GM21360 (cell line): Measurements from ENCODE around the gene HHAT.
"Not testable (repeated sequence)": the region's sequence is repeated elsewhere in the genome, so short reads cannot be mapped to it uniquely, and the experiment has no call there.

ENCODE experiments used
- ATAC-seq: cut with Tn5 transposase; IDR thresholded peaks from one replicate; pipeline ENCODE4 v1.9.1; 2021; ENCODE audit warnings: mild to moderate bottlenecking, moderate library complexity; ENCODE audit not compliant: unreplicated experiment

HHAT gene

DNA sequence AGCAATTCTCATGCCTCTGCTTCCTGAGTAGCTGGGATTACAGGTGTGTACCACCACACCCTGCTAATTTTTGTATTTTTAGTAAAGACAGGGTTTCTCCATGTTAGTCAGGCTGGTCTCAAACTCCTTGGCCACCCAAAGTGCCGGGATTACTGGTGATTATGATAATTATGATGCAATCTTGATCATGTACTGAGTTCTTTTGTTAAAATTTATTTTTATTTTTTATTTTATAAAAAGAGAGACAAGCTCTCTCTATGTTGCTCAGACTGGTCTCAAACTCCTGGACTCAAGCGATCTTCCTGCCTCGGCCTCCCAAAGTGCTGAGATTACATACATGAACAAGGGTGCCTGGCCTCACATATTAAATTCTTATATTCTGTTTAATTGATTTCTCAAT is 25.6 kb downstream of the HHAT start:
- ATAC-seq: not testable (repeated sequence)

DNA sequence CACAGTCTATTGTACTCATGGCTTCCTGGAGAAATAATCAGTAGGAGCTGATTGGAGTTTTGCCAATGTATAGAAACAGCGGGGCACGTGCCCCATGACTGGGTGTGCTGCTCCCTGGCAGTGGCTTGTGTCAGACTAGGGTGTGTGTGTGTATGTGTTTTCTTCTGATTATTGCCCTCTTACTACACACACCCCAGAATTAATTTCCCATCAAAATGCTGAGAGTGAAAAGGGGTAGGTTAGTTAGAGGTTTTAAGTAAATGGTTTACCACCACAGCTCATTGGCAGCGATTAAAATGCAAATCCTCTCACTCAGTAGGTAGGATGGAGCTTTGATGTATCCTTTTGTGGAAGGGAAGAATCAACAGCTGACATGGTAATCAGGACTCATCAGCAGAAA is 29.9 kb downstream of the HHAT start:
- no peak for ATAC-seq

DNA sequence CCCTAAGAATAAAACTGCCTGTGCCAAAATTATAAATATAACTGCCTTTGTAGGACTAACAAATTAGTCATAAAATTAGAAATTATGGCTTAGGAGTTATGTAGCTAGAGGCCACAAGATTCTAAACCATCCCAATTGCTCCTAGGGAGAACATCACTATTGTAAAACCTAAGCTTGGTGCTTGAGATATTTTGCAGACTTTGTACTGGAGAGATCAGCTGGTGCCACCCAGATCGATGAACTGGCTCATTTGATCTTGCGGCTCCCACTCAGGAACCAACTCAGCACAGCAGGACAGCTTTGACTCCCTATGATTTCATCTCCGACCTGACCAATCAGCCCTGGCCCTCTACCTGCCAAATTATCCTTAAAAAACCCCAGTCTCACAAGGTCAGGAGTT is 30.6 kb downstream of the HHAT start:
- no peak for ATAC-seq

DNA sequence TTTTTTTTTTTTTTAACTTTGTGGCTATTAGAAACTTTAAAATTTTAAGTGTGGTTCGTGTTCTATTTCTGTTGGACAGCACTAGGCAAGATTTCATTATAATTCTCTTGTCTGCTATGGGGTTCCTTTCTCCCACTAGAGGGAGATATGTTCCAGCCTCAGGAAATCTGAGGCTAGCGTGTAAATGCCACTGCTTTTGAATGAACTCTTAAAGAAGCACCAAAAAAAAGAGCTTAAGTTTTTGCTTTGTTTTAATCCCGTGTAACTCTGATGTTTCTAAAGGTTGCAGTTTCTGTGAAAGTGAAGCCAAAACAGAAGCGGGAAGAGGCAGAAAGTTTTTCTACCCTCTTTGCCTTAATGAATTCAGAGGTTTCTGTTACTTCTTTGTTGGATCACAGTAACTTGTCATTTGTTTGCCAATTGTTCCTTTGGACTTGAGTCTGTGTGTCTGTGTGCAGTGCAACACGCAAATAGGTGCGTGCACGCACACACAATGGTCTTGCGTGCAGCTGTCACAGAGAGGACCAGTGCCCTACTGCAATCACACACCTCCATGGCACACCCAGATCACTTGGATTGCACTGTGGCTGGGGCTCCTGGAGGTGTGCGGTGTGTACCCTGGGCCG is 32.3 kb downstream of the HHAT start:
- peak; percentile 75 for ATAC-seq

DNA sequence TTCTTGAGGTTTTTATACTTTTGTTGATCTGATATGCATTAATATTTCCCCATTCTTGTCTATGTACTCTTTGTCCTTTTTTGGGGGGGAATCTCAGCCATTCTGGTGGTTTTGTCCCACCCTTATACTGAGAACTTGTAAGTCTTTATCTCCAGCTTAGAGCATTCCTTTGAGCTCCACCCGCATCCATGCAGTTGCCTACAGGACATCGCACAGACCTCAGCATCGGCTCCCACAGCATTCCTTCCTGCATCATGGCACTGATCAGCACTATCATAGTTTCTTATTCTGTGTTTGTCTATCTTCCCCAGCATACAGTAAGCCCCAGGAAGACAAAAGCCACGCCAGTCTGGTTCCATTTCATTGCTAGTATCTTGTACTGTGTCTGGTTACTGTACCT is 33.0 kb downstream of the HHAT start:
- no peak for ATAC-seq

DNA sequence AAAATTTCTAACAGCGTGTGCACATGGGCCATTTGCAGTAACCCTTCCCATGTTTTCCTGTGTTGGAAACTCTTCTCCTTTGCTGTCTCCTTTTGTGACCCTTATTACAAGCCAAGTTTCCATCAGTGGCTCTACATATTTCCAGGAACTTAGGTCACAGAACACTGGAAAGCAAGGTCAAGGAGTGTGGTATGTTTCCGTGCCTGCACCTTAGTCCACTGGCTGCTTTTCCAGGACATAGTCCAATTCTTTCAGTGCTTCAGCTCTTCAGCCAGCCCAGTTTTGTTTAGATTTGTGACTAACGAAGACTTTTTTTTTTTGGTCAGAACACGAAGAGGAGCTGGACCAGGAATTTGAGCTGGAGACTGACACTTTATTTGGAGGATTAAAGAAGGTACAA is 33.8 kb downstream of the HHAT start:
- no peak for ATAC-seq

DNA sequence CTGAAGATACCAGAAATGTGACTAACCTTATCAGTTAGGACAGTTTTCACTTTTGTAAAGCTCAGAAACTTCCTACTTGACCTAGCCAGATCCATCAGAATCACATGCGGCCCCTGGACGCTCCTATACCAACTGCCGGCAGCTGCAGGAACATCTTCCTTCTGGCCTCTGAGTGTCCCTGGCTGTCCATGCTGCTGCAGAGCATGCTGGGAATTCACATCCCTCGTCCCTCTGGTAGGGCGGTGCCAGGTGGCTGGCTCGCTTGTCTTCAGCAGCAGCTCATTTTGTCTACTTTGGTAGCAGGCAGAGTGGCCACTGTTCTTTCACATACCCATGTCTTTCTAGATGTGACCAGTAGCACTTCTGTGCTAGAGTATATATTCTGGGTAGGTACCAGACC is 34.4 kb downstream of the HHAT start:
- no peak for ATAC-seq

DNA sequence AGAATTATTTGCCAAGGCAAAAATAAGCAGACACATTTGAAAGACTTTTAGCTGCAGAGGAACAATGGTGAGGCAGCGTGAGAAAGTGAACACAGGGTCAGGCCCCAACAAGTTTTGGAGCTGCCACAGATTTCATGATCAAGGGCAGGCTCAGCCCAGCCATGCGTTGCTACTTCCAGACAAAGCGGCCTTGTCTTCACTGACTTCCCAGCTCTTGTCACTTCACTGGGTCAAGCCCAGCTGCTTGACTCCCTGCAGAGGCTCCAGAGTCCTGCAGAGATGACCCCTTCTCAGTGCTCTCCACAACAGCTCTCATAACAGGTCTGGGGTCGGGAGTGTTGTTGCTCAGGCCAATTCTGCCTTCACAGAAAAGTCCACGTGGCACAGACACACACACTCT is 35.8 kb downstream of the HHAT start:
- ATAC-seq: no peak

DNA sequence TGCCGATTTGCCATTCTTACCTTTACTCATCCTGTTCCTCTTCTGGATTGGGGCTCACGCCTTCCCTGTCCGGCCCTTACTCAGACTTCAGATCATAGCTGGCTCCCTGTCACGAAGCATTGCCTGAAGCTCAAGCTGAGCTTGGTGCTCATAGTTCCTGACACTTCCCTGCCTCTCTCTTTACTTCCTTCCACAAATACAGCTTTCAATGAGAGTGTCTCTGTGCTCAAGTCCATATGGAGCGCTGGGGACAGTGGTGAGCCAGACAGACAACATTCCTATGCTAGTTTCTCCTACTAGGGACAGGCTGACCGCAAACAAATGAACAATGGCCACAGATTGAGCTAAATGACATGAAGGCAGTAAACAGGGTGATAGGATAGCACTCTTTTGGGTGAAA is 38.1 kb downstream of the HHAT start:
- no peak for ATAC-seq

DNA sequence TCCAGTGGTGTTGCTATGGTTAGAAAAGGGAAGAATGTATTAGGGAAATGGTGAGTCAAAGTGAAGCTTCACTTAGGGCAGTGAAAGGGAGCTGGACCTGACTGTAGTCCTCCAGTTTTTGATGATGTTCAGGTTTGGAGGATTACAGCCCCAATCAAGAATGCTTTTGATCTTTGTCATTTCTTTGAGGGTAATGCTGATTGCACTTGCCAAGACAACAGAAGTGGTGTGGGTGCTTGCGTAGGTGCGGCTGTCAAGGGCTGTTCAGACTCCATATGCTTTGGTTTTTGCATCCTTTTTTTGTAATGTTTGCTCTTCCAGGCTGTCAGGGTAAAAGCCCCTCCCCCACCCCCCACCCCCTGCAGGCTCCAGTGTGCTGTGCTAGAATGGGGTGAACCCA is 38.9 kb downstream of the HHAT start:
- ATAC-seq: no peak

DNA sequence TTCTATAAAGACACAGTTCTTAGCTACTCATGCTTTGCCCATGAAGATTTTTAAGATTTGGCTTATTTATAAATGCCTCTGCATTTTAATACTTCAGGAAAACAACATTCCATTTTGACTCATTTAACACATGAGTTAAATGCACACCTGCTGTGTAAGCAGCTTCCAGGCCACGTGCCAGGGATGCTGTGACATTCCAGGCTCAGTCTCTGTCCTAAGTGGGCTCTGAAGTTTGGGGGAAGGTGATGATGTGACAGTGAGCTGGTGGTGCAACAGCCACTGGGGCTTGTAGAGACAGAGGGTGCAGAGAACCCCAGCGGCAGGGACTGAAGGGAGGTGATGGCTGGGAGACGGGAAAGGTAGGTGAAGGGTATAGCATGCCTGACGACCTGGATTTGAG is 40.7 kb downstream of the HHAT start:
- no peak for ATAC-seq

DNA sequence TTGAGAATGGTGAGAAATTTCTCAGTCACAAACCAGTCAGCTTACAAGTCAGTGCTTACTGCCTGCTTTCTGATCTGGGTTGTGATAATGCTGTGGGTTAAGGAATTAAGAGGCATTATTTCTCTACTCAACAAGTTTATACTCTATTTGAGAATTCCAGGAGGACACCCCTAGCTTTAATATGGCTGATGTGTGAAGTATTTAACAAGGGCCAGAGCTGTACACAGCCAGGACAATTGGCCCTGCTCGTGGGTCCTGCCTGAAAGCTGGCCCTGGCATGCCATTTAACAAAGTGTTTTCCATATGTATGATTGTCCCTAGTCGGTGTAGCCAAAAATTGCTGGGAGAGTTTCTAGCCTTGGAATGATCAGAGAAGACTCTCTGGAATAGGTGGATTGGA is 43.2 kb downstream of the HHAT start:
- no peak for ATAC-seq

DNA sequence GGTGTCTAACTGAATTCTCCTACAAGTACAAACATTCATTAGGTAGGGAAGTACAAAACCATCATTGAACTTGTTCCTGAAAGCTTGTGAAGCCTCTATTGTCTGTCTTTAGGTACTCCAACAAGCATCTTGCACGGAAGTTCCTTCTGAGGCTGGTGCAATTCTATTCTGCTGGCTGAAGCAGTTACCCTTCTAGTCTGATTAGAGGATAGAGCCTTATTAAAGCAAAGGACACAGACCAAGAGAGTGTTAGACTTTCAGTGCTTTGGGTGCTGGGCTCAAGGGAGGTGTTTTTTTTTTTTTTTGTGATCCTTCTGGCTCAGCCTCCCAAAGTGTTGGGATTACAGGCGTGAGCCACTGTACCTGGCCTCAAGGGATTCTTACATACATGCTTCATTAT is 43.8 kb downstream of the HHAT start:
- ATAC-seq: no peak

DNA sequence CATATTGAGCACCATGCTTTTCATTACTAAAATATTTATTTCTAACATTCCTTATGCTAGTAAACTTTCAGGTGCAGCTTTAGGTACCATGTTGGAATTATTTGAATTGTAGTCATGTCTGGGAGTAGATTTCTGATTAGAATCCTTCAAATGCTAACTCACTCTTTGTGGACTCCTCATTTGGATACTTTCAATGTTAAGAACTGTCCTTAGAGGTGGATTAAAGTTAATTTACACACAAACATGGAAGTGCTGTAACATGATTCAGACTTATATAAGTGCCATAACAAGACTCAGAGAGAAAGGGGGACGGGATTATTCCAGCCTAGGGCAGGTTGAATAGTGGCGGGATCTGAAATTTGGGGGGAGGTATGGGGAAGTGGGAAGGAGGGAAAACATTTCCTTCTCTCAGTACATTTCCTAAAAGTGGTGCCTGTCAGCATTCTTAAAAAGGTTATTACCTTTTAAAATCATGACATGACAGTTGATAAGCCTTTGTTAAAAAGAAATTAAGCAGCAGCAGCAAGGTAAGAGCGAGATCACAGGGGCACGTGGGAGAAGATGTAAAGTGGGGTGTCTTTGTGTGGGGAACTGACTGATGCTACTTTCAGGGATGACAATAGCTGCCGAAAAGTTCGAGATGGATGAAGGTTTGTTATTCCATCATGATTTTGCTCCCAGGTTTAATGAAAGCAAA is 44.4 kb downstream of the HHAT start:
- no peak for ATAC-seq

DNA sequence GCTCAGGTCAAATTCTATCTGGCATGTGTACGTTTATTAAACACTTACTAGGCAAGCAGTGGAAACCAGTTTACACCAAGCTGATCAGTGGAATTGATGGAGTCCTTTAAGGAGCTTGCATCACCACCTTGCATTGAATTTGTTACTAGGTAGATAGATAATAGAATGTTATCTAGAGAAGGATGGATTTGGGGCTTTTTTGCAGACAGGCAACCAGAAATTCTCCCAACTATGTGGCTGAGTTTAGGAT is 44.9 kb downstream of the HHAT start:
- ATAC-seq: no peak

DNA sequence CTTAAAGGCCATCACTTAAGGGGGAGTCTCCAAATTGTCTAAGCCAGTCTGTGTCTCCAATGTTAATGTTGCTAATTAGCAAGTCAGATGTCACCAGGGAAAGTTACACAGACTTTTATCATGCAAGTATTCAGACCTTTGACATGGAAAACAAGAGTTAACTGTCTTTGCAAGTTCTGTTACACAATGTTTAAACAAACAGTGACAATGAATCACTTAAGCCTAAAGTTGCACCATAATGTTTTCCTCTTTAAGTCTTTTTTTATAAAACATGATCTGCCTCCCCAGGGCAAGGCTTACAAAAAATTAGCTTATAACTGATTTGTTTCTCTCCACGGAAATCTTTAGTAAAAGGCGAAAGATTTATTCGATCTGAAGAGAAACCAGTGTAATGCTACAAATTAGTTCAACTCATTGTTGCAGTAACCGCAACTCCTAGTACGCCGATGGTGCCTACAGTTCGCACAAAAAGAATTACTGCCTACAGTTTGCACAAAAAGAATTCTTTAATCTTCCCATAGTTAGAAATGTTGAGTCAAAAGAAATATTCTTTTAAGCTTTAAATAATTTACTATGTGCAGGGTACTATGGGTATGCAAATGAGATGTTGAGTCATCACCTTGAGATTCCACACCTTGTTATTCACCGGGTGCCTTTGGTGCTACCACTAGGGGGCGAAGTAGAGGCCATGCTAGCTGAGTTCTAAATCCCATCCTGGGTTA is 45.3 kb downstream of the HHAT start:
- peak; percentile 77 for ATAC-seq

DNA sequence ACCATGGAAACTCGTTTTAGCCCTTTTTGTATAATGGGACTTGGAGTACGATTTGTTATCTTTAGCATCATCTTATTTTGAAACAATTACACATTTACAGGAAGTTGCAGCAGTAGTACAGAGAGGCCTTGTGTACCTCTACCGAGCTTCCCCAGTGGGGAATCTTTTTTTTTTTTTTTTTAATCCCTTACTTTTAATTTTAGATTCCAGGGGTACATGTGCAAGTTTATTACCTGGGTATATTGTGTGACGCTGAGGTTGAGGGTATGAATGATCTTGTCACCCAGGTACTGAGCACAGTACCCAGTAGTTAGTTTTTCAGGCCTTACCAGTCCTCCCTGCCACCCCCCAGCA is 45.9 kb downstream of the HHAT start:
- no peak for ATAC-seq

DNA sequence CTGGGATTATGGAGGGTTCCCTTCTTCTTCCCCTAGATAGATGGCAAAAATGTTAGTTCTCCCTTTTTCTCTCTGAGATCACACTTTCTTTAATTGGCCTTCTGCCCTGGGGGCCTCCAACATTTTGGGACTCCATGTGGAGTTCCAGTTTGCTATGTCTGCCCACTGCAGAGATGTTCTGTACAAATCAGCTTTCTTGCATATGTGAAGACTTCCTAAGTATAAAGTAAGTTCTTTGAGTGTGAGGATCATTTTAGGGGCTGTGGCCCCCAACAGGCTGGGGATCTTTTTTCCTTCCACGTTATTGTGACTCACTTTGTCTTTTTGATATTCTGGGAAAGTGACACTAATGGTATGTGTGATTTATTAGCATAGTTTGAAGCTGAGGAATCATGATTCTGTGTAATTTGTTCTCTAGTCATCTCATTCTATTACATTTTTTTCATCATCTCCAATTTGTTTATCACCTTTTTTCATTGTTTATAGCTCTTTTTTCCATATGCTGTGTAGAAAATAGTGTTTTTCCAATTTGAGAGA is 48.2 kb downstream of the HHAT start:
- ATAC-seq: no peak

DNA sequence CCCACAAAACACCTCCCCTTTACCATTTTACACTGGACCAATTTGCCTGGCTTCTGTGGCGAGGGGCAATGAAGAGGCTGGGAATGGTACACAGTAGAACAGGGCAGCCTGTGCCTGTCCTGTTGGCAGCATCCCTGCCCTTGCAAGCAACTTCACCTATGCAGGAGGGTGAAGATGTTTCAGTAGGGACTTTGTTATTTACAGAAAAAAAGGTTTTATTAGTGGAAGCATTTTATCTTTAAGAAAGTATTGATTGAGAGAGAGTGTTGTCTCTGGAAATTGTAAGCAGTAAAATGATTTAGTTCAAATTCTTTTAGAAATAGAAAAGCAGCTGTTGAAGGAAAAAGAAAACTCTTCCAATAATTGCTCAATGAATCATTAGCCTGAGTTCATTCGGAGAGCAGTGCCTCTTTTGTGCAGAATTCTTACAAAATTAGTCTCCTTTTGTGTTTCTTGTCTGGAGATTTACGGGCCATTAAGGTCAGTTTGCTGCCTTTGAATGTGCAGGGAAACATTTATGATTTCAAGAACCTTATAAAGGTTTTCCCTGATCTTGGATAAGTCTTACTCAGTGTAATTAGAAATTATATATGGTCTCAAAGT is 49.1 kb downstream of the HHAT start:
- ATAC-seq: no peak

DNA sequence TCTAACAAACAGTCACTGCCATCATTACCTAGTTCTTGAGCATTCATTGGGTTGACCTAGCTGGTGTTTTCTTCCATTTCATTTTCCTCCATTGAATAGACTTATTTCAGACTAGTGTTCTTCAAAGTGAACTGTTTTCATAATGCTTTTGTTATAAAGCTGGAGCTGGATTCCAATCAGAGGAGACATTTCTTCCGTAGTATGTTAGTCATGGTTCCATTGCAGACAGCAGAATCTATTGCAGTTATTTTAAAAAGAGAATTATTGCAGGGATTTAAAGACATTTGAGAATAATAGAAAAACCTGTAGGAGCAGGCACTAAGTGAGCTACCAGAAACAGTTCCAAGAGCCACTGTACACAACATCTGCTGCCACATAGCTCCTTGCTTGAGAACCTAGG is 50.0 kb downstream of the HHAT start:
- no peak for ATAC-seq

DNA sequence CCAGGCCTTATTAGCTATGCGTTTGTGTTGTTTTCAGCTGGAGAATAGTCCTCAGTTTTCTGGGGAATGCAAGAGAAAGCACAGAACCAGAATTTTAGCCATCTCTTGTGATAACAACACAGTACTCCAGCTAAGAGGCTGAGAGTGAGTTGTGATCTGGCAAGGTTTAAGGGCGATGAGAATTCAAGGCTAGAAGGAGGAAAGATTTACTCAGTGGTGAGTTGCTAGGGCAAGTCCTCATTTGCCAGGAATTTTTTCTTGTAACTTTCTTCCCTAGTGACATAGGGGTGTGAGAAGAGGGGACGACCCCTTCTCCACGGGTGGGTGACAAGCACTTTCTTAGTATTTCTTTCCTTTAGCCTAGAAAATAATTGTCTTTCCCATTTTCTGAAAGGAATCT is 53.2 kb downstream of the HHAT start:
- no peak for ATAC-seq

DNA sequence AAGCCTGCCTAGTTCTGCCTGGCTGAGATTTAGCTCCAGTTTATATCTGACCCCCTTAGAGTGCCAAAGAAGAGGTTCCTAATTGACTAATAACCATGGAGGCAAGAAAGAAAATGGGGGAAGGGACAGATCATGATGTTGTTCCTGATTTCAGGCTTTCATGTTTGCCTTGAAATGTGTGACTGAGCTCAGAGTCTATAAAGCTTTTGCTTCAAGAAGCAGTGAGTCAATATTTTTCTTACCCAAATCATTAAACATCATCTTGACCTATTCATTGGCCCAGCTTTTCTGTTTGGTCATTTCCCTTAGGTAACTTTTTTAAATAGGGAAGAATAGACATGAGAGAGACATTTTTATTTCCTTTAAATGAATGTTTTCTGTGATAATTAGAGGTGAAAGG is 55.9 kb downstream of the HHAT start:
- ATAC-seq: no peak
